ENCODE measurements around the gene TAGLN2.

The TAGLN2 gene

DNA sequence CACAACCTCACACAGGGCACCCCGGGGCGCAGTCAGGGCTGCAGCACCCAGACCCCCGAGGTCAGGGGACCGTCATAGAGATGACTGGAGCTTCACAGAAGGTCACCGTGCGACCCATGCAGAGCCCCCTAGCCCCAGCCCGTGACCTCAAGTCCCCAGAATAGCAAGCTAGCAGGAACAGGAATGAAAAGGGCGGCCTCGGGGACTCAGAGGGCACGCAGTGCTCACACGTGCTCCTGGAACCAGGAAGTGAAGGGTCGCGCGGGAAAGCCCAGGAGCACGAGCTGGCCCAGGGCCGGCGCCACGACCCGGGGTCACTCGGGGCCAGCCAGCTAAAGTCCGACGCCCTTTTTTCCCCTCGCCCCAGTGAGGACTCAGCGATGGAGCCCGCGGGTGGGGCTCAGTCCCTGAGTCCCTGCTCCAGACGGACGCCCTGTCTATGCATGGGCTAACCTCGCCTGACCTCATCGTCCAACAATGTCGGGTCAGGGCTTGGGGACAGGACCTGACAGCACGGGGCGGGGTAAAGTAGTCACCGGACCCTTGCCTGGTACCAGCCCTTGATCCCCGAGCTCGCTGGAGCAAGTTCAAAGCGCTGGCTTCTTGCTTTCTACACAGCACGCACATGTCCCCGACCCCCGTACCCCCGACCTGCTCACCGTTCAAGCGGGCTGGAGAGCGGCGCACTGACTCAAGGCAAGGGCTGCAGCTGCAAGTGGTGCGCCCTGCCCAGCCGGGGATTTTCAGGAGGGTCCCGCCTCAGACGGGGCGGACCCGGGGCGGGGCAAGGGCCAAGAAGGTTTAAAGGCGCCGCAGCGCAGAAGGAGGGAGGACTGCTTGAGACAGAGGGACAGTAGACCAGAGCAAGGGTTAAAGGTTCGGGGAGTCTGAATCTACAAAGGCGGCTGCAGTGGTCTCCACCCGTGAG, at the start of gene TAGLN2:
TAGLN2 (minus strand) TSS at position 717 of the 928 bp plus-strand sequence. CDS start 4,998 bp downstream, outside the sequence.
- Histone ChIP-seq H3K27ac (ENCODE audit: low read depth, low read length) (peak within 1 kb of the TSS; percentile 98), H3K9ac (ENCODE audit: low read depth in 1 of 2, low read length in 2 of 2) (peak within 1 kb of the TSS; percentile 96 to 99), H3K27me3 (ENCODE audit: control insufficient read depth in 1 of 2, insufficient read depth in 2 of 2, low read length in 2 of 2) (no peaks in the 10 kb centered on the region), H3K9me3 (ENCODE audit: control insufficient read depth in 1 of 2, low read length in 2 of 2) (no peaks in the 10 kb centered on the region), H3K4me3 (ENCODE audit: low read depth in 1 of 2, low read length in 2 of 2) (peak within 1 kb of the TSS; percentile 96 to 98), H3K36me3 (ENCODE audit: control insufficient read depth in 1 of 2, insufficient read depth in 2 of 2, low read length in 2 of 2) (peaks cover 7 to 11% of the 10 kb centered on the region in 2 donors), H3K4me1 (ENCODE audit: control insufficient read depth in 1 of 2, insufficient read depth in 2 of 2, low read length in 2 of 2) (peaks cover 53 to 60% of the 10 kb centered on the region in 2 donors)

GRCh38 chr1:159974350-159974965, 49.2 kb upstream of the TAGLN2 start:
- Histone ChIP-seq H3K4me1 (ENCODE audit: control insufficient read depth in 1 of 2, insufficient read depth in 2 of 2, low read length in 2 of 2) (peaks cover 25 to 27% of the 10 kb centered on the region in 2 donors), H3K4me3 (ENCODE audit: low read depth in 1 of 2, low read length in 2 of 2) (no peak overlapping the region), H3K9ac (ENCODE audit: low read depth in 1 of 2, low read length in 2 of 2) (no peak overlapping the region), H3K27ac (ENCODE audit: low read depth, low read length) (no peak overlapping the region), H3K36me3 (ENCODE audit: control insufficient read depth in 1 of 2, insufficient read depth in 2 of 2, low read length in 2 of 2) (peaks cover 3 to 11% of the 10 kb centered on the region in 2 donors), H3K27me3 (ENCODE audit: control insufficient read depth in 1 of 2, insufficient read depth in 2 of 2, low read length in 2 of 2) (no peaks in the 10 kb centered on the region), H3K9me3 (ENCODE audit: control insufficient read depth in 1 of 2, low read length in 2 of 2) (no peaks in the 10 kb centered on the region)

- no peaks in the 10 kb centered on the region for H3K27me3 ChIP-seq (ENCODE audit: control insufficient read depth in 1 of 2, insufficient read depth in 2 of 2, low read length in 2 of 2)
- H3K4me1 ChIP-seq (ENCODE audit: control insufficient read depth in 1 of 2, insufficient read depth in 2 of 2, low read length in 2 of 2), result peaks cover 29 to 32% of the 10 kb centered on the region in 2 donors
- no peak overlapping the region for H3K9ac ChIP-seq (ENCODE audit: low read depth in 1 of 2, low read length in 2 of 2)
- H3K36me3 ChIP-seq (ENCODE audit: control insufficient read depth in 1 of 2, insufficient read depth in 2 of 2, low read length in 2 of 2), result peaks cover 3 to 11% of the 10 kb centered on the region in 2 donors
- no peak overlapping the region for H3K4me3 ChIP-seq (ENCODE audit: low read depth in 1 of 2, low read length in 2 of 2)
- no peak overlapping the region for H3K27ac ChIP-seq (ENCODE audit: low read depth, low read length)
- no peaks in the 10 kb centered on the region for H3K9me3 ChIP-seq (ENCODE audit: control insufficient read depth in 1 of 2, low read length in 2 of 2)
Observed at GRCh38 chr1:159973350-159973940, 48.1 kb upstream of the TAGLN2 start.

DNA sequence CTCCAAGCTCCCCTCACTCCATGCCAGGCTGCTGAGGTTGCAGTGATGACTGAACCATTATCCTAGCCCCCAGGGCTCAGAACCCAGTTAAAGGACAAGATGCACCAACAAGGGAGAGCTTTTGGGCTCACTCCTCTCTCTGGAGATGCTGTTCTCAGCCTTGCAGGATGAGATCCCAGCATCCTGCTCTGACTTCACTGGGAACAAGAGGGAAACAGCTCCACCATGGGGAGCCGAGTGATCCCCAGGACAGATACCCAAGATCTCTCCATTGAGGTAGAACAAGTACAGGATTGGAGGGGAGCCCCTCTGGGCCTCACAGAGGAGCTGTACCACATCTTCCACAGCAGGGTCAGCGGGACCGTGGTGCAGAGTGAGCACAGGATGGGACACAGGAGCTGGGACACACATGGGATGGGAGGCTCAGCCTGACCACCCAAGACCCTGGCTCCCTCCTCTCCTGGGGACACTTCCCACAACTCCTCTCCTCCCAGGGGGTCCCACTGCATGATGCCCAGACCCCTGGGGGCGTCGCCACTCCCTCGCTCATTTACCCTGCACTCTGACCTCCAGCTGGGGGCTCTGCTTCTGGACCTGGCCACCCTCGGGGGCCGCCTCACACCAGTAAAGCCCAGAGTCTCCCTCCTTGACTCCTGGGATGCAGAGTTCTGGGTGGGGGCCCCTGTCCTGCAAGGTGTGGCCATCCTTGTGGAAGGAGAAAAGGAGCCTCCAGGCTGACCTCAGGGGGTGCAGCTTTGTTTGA, 47.3 kb upstream of the TAGLN2 start:
- Histone ChIP-seq H3K4me3 (ENCODE audit: low read depth in 1 of 2, low read length in 2 of 2) (no peak overlapping the region), H3K27me3 (ENCODE audit: control insufficient read depth in 1 of 2, insufficient read depth in 2 of 2, low read length in 2 of 2) (no peaks in the 10 kb centered on the region), H3K27ac (ENCODE audit: low read depth, low read length) (no peak overlapping the region), H3K4me1 (ENCODE audit: control insufficient read depth in 1 of 2, insufficient read depth in 2 of 2, low read length in 2 of 2) (peaks cover 29 to 32% of the 10 kb centered on the region in 2 donors), H3K9ac (ENCODE audit: low read depth in 1 of 2, low read length in 2 of 2) (no peak overlapping the region), H3K9me3 (ENCODE audit: control insufficient read depth in 1 of 2, low read length in 2 of 2) (no peaks in the 10 kb centered on the region), H3K36me3 (ENCODE audit: control insufficient read depth in 1 of 2, insufficient read depth in 2 of 2, low read length in 2 of 2) (peaks cover 3 to 7% of the 10 kb centered on the region in 2 donors)

DNA sequence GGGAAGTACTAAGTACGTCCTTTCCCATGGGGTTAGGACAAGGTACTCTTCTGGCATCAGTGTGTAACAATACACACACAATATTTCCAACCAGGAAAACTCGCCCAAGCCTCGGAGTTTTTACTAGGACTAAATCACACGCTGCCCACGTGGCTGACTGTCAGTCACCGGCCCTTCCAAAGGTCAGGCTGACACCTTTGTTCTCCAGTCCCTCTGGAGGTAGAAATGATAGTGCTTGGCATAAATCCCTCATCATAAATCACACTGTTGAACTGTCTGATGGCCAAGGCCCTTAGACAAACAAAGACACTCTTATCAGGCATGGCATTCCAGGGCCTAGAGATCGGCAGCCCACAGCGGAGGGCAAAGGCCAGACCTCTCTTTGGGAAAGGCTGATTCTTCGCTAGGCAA, 45.6 kb upstream of the TAGLN2 start:
- H3K9ac ChIP-seq (ENCODE audit: low read depth in 1 of 2, low read length in 2 of 2), result no peak overlapping the region
- H3K27me3 ChIP-seq (ENCODE audit: control insufficient read depth in 1 of 2, insufficient read depth in 2 of 2, low read length in 2 of 2), result no peaks in the 10 kb centered on the region
- no peaks in the 10 kb centered on the region for H3K9me3 ChIP-seq (ENCODE audit: control insufficient read depth in 1 of 2, low read length in 2 of 2)
- H3K4me3 ChIP-seq (ENCODE audit: low read depth in 1 of 2, low read length in 2 of 2), result peak overlapping the region in 1 of 2 donors; percentile 8
- H3K4me1 ChIP-seq (ENCODE audit: control insufficient read depth in 1 of 2, insufficient read depth in 2 of 2, low read length in 2 of 2), result peaks cover 29 to 32% of the 10 kb centered on the region in 2 donors
- peaks cover 0 to 6% of the 10 kb centered on the region in 2 donors for H3K36me3 ChIP-seq (ENCODE audit: control insufficient read depth in 1 of 2, insufficient read depth in 2 of 2, low read length in 2 of 2)
- no peak overlapping the region for H3K27ac ChIP-seq (ENCODE audit: low read depth, low read length)

- Histone ChIP-seq H3K9ac (ENCODE audit: low read depth in 1 of 2, low read length in 2 of 2) (no peak overlapping the region), H3K4me3 (ENCODE audit: low read depth in 1 of 2, low read length in 2 of 2) (no peak overlapping the region), H3K4me1 (ENCODE audit: control insufficient read depth in 1 of 2, insufficient read depth in 2 of 2, low read length in 2 of 2) (peaks cover 29 to 38% of the 10 kb centered on the region in 2 donors), H3K9me3 (ENCODE audit: control insufficient read depth in 1 of 2, low read length in 2 of 2) (no peaks in the 10 kb centered on the region), H3K36me3 (ENCODE audit: control insufficient read depth in 1 of 2, insufficient read depth in 2 of 2, low read length in 2 of 2) (peaks cover 0 to 6% of the 10 kb centered on the region in 2 donors), H3K27ac (ENCODE audit: low read depth, low read length) (no peak overlapping the region), H3K27me3 (ENCODE audit: control insufficient read depth in 1 of 2, insufficient read depth in 2 of 2, low read length in 2 of 2) (no peaks in the 10 kb centered on the region)
Observed at GRCh38 chr1:159968901-159969300, 43.6 kb upstream of the TAGLN2 start.

GRCh38 chr1:159965263-159965662, 40.0 kb upstream of the TAGLN2 start:
- no peak overlapping the region for H3K9ac ChIP-seq (ENCODE audit: low read depth in 1 of 2, low read length in 2 of 2)
- H3K36me3 ChIP-seq (ENCODE audit: control insufficient read depth in 1 of 2, insufficient read depth in 2 of 2, low read length in 2 of 2), result no peaks in the 10 kb centered on the region
- no peaks in the 10 kb centered on the region for H3K9me3 ChIP-seq (ENCODE audit: control insufficient read depth in 1 of 2, low read length in 2 of 2)
- no peaks in the 10 kb centered on the region for H3K27me3 ChIP-seq (ENCODE audit: control insufficient read depth in 1 of 2, insufficient read depth in 2 of 2, low read length in 2 of 2)
- peaks cover 15 to 27% of the 10 kb centered on the region in 2 donors for H3K4me1 ChIP-seq (ENCODE audit: control insufficient read depth in 1 of 2, insufficient read depth in 2 of 2, low read length in 2 of 2)
- H3K4me3 ChIP-seq (ENCODE audit: low read depth in 1 of 2, low read length in 2 of 2), result peak overlapping the region in 1 of 2 donors; percentile 43
- no peak overlapping the region for H3K27ac ChIP-seq (ENCODE audit: low read depth, low read length)

GRCh38 chr1:159964144-159964543, 38.8 kb upstream of the TAGLN2 start:
- no peaks in the 10 kb centered on the region for H3K9me3 ChIP-seq (ENCODE audit: control insufficient read depth in 1 of 2, low read length in 2 of 2)
- H3K36me3 ChIP-seq (ENCODE audit: control insufficient read depth in 1 of 2, insufficient read depth in 2 of 2, low read length in 2 of 2), result no peaks in the 10 kb centered on the region
- H3K27ac ChIP-seq (ENCODE audit: low read depth, low read length), result no peak overlapping the region
- no peaks in the 10 kb centered on the region for H3K27me3 ChIP-seq (ENCODE audit: control insufficient read depth in 1 of 2, insufficient read depth in 2 of 2, low read length in 2 of 2)
- H3K4me1 ChIP-seq (ENCODE audit: control insufficient read depth in 1 of 2, insufficient read depth in 2 of 2, low read length in 2 of 2), result peaks cover 5 to 17% of the 10 kb centered on the region in 2 donors
- no peak overlapping the region for H3K9ac ChIP-seq (ENCODE audit: low read depth in 1 of 2, low read length in 2 of 2)
- peak overlapping the region; percentile 11 to 51 for H3K4me3 ChIP-seq (ENCODE audit: low read depth in 1 of 2, low read length in 2 of 2)

DNA sequence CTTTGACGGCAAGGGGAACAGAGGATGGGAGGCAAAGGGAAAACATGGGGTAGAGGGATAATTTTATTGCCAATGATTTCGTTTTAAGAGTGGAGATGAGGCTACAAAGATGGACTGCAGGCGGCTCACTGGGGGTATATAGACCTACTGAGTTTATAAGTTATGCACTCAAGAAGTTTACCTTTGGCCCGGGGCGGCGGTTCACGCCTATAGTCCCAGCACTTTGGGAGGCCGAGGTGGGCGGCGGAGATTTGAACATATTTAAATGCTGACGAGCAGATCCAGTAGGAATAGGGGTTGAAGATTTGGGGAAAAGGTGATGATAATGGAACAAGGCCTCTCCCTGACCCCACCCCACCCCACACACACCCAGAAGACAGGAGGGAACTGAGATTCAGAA, 36.9 kb upstream of the TAGLN2 start:
- no peak overlapping the region for H3K27ac ChIP-seq (ENCODE audit: low read depth, low read length)
- H3K9me3 ChIP-seq (ENCODE audit: control insufficient read depth in 1 of 2, low read length in 2 of 2), result no peaks in the 10 kb centered on the region
- H3K36me3 ChIP-seq (ENCODE audit: control insufficient read depth in 1 of 2, insufficient read depth in 2 of 2, low read length in 2 of 2), result no peaks in the 10 kb centered on the region
- peak overlapping the region; percentile 67 for H3K4me3 ChIP-seq (ENCODE audit: low read depth in 1 of 2, low read length in 2 of 2)
- no peaks in the 10 kb centered on the region for H3K27me3 ChIP-seq (ENCODE audit: control insufficient read depth in 1 of 2, insufficient read depth in 2 of 2, low read length in 2 of 2)
- H3K4me1 ChIP-seq (ENCODE audit: control insufficient read depth in 1 of 2, insufficient read depth in 2 of 2, low read length in 2 of 2), result peaks cover 8 to 21% of the 10 kb centered on the region in 2 donors
- no peak overlapping the region for H3K9ac ChIP-seq (ENCODE audit: low read depth in 1 of 2, low read length in 2 of 2)
